Osteocyte (in vitro differentiated cells): ENCODE measurements around the gene EHMT2. TPM values are rescaled to one million over a fixed set of nuclear protein-coding genes. Genes with fewer than 3 reads are reported as not detected.
"Not testable (repeated sequence)": the region's sequence is repeated elsewhere in the genome, so short reads cannot be mapped to it uniquely, and the experiment has no call there.

Experiments used
- DNase-seq: peaks from one replicate; pipeline ENCODE4 v3.0.0; 2021; ENCODE audit warnings: mixed read lengths; ENCODE audit not compliant: unreplicated experiment; ENCODE audit errors: extremely low spot score
- H3K27ac Mint-ChIP-seq: one replicate; pipeline ENCODE4 v1.8.0; 2021; ENCODE audit warnings: mild to moderate bottlenecking, mixed read lengths; ENCODE audit not compliant: unreplicated experiment
- H3K27me3 Mint-ChIP-seq: one replicate; pipeline ENCODE4 v1.8.0; 2021; ENCODE audit warnings: mixed read lengths; ENCODE audit not compliant: unreplicated experiment
- H3K36me3 Mint-ChIP-seq: one replicate; pipeline ENCODE4 v1.8.0; 2021; ENCODE audit warnings: mixed read lengths; ENCODE audit not compliant: unreplicated experiment
- H3K4me1 Mint-ChIP-seq: one replicate; pipeline ENCODE4 v1.8.0; 2021; ENCODE audit warnings: mixed read lengths; ENCODE audit not compliant: unreplicated experiment
- H3K4me3 Mint-ChIP-seq: one replicate; pipeline ENCODE4 v1.8.0; 2021; ENCODE audit warnings: mild to moderate bottlenecking, moderate library complexity, mixed read lengths; ENCODE audit not compliant: unreplicated experiment
- H3K9me3 Mint-ChIP-seq: one replicate; pipeline ENCODE4 v1.8.0; 2021; ENCODE audit warnings: mixed read lengths; ENCODE audit not compliant: unreplicated experiment
- total RNA-seq: library from RNA; stranded (reverse); gene quantifications from 2 replicates; pipeline ENCODE4 v1.2.1, GENCODE V29; 2021
- TF ChIP-seq, protein P1 (sequence below): fragments of 200-600 bp; sonication (generic); IDR thresholded peaks from 2 replicates; pipeline ENCODE4 v1.5.0; 2021; ENCODE audit warnings: antibody characterized with exemption, mild to moderate bottlenecking, moderate library complexity

The EHMT2 gene
- total RNA-seq, 1 donor from 2014 or later: 62.4 TPM

DNA sequence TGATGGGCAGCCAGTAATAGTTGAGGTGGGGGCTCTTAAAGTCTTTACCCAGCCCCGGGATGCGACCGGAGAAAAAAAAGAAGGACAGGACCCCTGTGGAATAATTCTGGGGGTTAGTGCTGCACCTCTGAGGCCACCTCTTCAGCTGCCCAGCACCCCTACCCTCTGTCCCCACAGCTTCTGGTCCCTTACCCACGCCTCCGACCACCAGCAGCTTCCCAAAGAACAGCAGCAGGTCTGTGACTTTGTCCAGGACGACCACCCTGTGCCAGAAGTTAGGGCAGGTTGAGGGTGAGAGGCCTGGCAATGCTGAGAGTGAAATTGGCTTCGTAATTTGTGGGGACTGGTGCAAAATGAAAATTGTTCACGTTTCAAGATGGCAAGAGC, 32.7 kb downstream of the EHMT2 start:
- TF ChIP-seq, protein P1, sequence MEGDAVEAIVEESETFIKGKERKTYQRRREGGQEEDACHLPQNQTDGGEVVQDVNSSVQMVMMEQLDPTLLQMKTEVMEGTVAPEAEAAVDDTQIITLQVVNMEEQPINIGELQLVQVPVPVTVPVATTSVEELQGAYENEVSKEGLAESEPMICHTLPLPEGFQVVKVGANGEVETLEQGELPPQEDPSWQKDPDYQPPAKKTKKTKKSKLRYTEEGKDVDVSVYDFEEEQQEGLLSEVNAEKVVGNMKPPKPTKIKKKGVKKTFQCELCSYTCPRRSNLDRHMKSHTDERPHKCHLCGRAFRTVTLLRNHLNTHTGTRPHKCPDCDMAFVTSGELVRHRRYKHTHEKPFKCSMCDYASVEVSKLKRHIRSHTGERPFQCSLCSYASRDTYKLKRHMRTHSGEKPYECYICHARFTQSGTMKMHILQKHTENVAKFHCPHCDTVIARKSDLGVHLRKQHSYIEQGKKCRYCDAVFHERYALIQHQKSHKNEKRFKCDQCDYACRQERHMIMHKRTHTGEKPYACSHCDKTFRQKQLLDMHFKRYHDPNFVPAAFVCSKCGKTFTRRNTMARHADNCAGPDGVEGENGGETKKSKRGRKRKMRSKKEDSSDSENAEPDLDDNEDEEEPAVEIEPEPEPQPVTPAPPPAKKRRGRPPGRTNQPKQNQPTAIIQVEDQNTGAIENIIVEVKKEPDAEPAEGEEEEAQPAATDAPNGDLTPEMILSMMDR: no peak
- no peak overlapping the region for H3K27ac Mint-ChIP-seq
- no peaks in the 10 kb centered on the region for H3K9me3 Mint-ChIP-seq
- H3K4me3 Mint-ChIP-seq: no peak overlapping the region
- H3K4me1 Mint-ChIP-seq: peaks cover 19% of the 10 kb centered on the region
- no peak for DNase-seq
- H3K36me3 Mint-ChIP-seq: peaks cover 10% of the 10 kb centered on the region
- H3K27me3 Mint-ChIP-seq: no peaks in the 10 kb centered on the region

DNA sequence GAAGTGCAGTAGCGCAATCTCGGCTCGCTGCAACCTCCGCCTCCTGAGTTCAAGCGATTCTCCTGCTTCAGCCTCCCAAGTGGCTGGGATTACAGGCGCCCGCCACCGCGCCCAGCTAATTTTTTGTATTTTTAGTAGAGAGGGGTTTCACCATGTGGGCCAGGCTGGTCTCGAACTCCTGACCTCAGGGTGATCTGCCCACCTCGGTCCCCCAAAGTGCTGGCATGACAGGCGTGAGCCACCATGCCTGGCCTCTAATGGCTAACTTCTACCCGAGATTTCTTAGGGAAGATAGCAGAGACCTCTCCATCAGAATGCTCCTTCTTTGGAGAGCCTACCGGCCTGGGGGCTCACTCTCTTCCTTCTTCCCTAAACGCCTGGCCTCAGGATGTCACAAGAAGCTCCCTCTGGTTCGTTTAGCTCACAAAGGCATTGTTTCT, 33.4 kb downstream of the EHMT2 start:
- H3K27me3 Mint-ChIP-seq, H3K9me3 Mint-ChIP-seq, DNase-seq: not testable (repeated sequence)
- Mint-ChIP-seq H3K4me3 (peak overlapping the region; percentile 97), H3K4me1 (peaks cover 19% of the 10 kb centered on the region), H3K27ac (peak overlapping the region; percentile 97), H3K36me3 (peaks cover 15% of the 10 kb centered on the region)

DNA sequence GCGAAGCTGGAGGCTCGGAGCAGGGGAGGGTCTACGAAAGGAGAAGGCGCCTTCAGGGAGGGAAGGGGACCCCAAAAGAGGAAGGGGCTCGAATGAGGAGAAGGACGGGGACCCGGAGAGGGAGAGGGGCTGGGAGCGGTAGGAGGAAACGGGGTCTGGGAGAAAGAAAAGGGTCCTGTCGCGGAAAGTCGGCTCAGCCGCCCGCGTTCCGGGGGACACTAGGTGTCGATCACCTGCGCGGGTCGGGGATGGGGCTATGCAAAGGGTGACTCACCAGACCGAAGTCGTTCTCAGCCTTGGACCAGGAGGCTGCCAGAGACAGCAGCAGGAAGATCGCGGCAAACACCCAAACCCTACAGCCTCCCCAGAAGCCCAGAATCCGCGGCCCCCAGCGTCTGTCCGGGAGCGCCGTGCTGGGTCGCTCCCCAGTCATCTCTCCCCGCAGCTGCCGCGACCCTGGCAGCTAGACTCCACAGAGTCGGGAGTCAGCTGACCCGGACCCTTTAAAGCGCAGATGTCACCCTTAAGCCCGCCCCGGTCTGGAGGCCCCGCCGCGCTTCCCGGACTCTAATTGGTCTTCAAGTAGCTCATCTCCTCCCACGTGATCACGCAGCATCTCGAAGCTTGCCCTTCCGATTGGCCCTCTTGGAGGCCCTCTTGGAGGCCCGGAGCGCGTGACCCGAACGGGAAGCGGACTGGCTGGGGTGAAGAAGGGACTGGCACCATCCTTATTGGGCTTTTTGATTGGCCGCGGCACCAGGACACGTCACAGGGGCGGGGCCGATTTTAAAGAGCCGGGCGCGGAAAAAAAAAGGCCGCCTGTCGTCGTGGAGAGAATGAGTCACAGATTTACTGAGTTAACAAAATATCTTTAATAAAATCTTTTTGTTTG, 34.9 kb downstream of the EHMT2 start, which contains the start of gene NEU1:
Gene NEU1 (minus strand): TSS at position 478 of the 892 bp plus-strand sequence. CDS start 45 bp downstream, at position 433.
- H3K36me3 Mint-ChIP-seq: peaks cover 24% of the 10 kb centered on the region
- H3K27me3 Mint-ChIP-seq: no peaks in the 10 kb centered on the region
- H3K9me3 Mint-ChIP-seq: no peaks in the 10 kb centered on the region
- peak; percentile 100 for DNase-seq
- H3K27ac Mint-ChIP-seq: peak within 1 kb of the TSS; percentile 97
- H3K4me1 Mint-ChIP-seq: peaks cover 19% of the 10 kb centered on the region
- peak within 1 kb of the TSS; percentile 97 for H3K4me3 Mint-ChIP-seq
- TF ChIP-seq, protein P1: no peak

DNA sequence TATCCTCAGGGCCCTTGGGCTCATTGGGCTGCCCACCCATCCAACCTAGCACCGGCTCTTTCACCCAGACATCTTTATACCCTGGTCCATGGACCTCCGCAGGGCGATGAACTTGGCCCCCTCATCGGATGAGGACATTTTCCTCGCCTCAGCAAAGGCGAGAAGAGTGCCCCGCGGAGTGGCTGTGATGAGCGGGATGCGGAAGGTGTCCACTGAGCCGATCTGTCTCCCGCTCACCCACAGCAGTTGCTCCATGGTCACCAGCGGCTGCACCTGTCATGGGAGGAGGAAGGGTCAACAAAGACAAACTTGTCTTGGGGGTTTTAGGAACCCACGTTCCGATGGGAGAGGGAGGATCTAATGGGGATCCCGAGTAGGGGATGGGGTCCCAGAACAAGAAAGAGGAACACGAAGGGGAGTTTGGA, 35.6 kb downstream of the EHMT2 start:
- DNase-seq: no peak
- Mint-ChIP-seq H3K9me3 (no peaks in the 10 kb centered on the region), H3K4me3 (peak overlapping the region; percentile 97), H3K36me3 (peaks cover 28% of the 10 kb centered on the region), H3K4me1 (peaks cover 19% of the 10 kb centered on the region), H3K27me3 (no peaks in the 10 kb centered on the region), H3K27ac (peak overlapping the region; percentile 97)
- TF ChIP-seq, protein P1: no peak

DNA sequence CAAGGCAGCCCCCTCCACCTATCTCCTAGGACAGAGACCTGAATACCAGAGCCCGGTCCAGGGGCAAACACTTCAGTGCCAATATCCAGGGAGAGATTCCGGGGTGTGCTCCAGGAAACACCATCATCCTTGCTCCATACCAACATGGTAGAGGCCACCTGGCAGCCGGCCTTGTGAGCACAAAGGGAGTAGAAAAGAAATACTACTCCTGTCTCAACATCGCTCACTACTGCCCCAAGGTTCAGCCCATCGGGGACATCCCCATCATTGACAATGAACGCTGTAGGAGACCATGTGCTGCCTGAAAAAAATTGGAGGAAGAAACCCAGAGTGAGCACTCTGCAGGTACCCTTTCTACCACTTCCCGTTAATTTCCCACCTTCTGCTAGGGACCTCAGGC, 36.3 kb downstream of the EHMT2 start:
- no peak overlapping the region for H3K27ac Mint-ChIP-seq
- no peak for DNase-seq

More for the DNA sequence above, 36.3 kb downstream of the EHMT2 start:
- TF ChIP-seq, protein P1: no peak
- H3K9me3 Mint-ChIP-seq: no peaks in the 10 kb centered on the region
- peak overlapping the region; percentile 97 for H3K4me3 Mint-ChIP-seq
- peaks cover 19% of the 10 kb centered on the region for H3K4me1 Mint-ChIP-seq
- H3K36me3 Mint-ChIP-seq: peaks cover 30% of the 10 kb centered on the region
- no peaks in the 10 kb centered on the region for H3K27me3 Mint-ChIP-seq
